GM19372 (cell line): ENCODE measurements around the gene URI1.

ENCODE experiments used
- ATAC-seq: cut with Tn5 transposase; IDR thresholded peaks from one replicate; pipeline ENCODE4 v1.9.1; 2021; ENCODE audit warnings: mild to moderate bottlenecking, low read depth, moderate library complexity; ENCODE audit not compliant: unreplicated experiment

The URI1 gene

GRCh38 chr19:30049846-30050667 lies 108.0 kb downstream of the URI1 start:
- ATAC-seq, result no peak

GRCh38 chr19:30052122-30053075 lies 110.4 kb downstream of the URI1 start:
- no peak for ATAC-seq

DNA sequence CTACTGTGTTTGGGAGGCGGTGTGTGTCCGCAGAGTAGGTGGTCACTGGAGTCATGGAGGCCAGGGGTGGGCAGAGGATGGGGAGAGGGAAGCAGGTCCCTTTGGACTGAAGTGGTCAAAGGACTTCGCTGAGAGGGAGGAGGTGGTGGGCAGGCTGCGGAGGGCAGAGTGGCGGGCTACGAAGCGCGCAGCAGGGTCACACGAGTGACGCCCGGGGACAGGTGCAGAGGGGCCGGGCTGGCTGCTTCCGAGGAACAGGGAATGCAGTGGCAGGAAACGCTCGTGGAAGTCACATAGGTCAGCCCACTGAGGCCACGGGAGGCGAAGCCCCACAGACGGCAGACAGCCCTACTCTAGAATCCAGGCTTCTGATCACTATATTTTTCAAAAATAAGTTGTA lies 111.5 kb downstream of the URI1 start:
- no peak for ATAC-seq

GRCh38 chr19:30054210-30054609 lies 112.2 kb downstream of the URI1 start:
- ATAC-seq, result no peak

- ATAC-seq, result no peak
These were observed 114.5 kb downstream of the URI1 start for GRCh38 chr19:30056580-30056979.

DNA sequence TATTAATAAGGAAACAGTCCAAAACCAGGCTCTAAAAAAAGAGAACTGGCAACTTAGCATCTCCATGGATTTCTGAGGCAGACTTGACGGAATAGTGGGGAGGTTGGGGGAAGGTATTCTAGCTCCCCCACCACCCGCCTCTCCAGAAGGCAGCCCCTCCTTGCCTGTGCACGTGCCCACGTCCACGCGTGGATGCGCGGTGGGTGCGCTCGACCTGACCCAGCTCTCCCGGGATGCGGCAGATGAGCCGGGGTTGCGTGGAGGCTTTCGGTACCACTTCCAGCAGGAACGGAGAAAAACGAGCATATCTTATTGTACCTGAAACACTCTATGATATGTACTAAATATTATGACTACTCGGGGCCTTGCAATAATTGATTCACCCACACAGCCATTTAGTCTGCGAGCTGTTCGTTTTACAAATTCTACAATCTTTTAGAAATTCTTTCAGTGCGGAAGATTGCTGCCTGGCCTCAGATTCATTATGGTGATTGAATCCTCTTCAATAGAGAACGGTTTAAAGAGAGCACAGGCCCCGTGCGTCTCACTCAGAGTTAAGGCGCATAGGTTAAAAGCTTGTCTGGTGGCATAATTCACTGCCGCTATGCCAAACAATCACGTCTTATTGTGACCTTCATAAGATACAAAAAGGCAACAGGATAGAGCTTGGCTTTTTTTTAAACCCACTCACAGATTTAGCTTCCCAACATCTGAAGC lies 117.9 kb downstream of the URI1 start:
- ATAC-seq, result no peak

- ATAC-seq, result no peak
These were observed 118.6 kb downstream of the URI1 start for GRCh38 chr19:30060531-30061222.

GRCh38 chr19:30061223-30062064 lies 119.4 kb downstream of the URI1 start:
- ATAC-seq, result no peak

DNA sequence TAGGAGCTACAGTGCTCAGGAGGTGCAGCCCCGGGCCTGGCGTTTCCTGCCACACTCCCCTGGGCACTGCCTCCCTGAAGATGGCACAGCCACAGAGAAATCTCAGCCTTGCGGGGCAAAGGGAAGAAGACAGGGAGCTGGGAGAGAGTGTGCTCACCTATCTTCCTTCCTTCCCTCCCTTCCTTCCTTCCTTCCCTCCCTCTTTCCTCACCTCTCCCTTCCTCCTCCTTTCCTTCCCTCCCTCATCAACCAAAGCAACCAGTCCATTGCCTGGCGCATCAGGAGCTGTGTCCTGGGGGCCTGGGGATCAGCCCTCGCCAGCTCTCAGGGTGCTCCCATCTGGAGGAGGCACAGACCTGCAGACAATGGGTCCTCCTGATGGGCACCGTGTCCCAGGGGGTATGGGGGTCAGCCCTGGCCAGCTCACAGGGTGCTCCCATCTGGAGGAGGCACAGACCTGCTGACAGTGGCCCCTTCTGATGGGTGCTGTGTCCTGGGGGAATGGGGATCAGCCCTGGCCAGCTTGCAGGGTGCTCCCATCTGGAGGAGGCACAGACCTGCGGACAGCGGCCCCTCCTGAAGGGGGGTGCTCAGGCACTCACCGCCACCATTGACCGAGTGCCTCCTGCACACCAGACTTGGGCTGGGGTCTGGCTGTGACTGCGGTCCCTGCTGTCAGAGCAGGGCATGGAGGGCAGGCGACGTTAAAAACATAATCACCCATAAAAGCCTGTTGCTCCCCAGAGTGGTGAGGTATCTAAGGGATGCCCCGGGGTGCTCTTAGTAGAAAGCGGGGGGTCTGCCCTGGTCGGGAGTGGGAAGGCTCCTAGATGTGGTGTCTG lies 120.2 kb downstream of the URI1 start:
- ATAC-seq, result no peak

DNA sequence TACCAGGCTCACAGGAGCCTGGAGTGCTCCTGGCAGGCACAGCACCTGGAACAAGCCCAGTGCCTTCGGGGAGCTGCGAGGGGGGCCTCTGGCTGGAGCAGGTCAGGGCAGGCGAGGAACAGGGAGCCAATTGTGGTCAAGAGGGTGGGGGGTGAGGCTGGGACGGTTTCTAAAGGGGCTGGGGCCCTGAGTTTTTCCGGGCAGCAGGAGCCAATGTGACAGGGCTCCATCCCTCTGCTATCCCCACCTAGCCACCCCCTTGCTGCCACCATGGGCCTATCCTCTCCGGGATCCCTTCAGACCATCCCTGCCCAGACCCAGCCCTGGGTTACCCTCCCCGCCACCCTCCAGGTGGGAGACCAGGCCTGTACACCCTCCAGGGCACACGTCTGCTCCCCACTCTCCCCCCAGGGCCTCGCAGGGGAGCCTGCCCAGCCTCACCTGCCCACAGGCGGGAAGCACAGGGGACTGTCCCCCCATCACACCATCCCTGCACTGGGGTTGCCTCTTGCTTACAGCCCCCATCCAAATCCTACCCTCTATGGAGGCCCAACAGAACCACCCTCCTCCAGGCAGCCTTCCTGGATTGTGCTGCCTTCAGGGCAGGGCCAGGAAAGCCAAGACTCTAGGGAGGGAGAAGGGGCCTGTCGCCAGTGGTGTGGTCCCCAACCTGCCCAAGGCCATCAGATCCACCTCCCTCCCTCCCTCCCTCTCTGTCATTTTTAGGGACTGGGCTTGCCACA lies 121.0 kb downstream of the URI1 start:
- no peak for ATAC-seq

- no peak for ATAC-seq
These were observed 121.8 kb downstream of the URI1 start for GRCh38 chr19:30063650-30064347.

DNA sequence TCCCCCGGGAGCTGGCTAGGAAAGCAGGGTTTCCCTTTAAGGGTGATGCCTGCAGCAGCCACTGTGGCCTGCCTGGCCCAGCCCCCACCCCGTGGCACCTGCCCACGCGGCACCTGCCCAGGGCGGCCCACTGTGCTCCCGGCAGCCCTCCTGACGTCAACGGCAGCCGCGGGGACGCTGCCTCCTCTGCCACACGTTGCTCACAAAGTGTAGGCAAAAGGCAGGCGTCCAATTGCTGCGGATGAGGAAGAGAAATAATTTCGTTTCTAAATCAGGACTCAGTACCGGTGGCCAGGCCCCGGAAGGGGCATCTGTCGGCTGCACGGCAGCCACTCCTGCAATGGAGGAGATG lies 122.3 kb downstream of the URI1 start:
- ATAC-seq, result no peak

DNA sequence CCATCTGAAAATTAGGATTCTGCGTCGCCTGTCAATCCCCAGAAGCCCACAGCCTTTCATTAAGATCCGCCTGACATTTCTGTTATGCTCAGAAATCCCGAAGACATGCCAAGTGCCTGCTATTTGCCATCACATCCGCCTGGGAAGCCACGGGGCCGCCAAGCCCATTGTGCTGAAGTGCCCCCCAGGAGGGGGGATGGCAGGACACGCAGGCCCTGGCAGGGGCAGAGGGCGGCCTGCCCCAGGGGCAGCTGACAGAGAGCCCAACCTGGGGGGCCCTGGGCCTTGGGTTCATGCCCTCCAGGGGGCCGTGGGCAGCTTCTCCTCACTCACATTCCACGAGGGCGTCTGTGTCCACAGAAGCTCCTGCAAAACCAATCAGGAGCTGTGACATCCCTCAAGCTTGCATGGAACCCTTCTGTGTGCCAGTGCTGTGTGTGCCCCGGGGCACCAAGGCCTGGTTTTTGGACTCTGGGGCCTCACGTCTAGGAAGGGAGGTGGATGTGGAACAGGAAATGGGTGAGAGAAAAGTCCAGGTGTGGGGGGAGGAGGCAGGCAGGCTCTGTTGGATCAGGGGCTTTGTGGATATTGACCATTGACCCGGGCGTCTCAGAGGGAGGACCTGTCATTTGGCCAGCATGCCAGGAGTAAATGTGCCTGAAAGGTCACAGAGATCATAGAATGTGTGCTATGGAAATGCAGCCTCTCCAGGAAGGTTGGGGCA lies 122.9 kb downstream of the URI1 start:
- ATAC-seq, result no peak

GRCh38 chr19:30065680-30066606 lies 123.9 kb downstream of the URI1 start:
- ATAC-seq, result no peak
